ENCODE data around the gene SMAD3.

GRCh38 chr15:67032608-67033007 lies 32.8 kb upstream of the SMAD3 start:
- TF ChIP-seq MAX (IDR thresholded peaks at IDR 0.05) (no peak), GABPA (IDR thresholded peaks at IDR 0.05; ENCODE audit: borderline replicate concordance, insufficient read depth, low read length) (no peak), TAF7 (optimal IDR thresholded peaks at IDR 0.05; ENCODE audit: borderline replicate concordance, low read depth, low read length) (no peak)

Data from H1 (cell line).